ENCODE measurements around the gene DLG1.

Gene DLG1

GRCh38 chr3:197031315-197032285, 266.8 kb downstream of the DLG1 start:
- Histone ChIP-seq H3K9ac (ENCODE audit: insufficient read length, low read depth) (no peak overlapping the region), H3K4me3 (ENCODE audit: insufficient read length, low read depth) (no peak overlapping the region), H3K4me1 (ENCODE audit: insufficient read depth, insufficient read length) (peaks cover 13% of the 10 kb centered on the region), H3K9me3 (ENCODE audit: insufficient read depth, low read length) (no peaks in the 10 kb centered on the region), H3K36me3 (ENCODE audit: insufficient read depth, insufficient read length, low read length) (peaks cover 17% of the 10 kb centered on the region), H3K27me3 (ENCODE audit: insufficient read depth, insufficient read length) (peaks cover 4% of the 10 kb centered on the region)
- DNase-seq (ENCODE audit: low read depth, low spot score): no peak
- TF ChIP-seq YY1 (IDR thresholded peaks at IDR 0.05; ENCODE audit: insufficient read depth, insufficient read length) (no peak), ZNF274 (IDR thresholded peaks at IDR 0.05; ENCODE audit: low read depth, low read length) (no peak), SUZ12 (IDR thresholded peaks at IDR 0.05; ENCODE audit: extremely low read depth, insufficient read depth, insufficient read length) (no peak)

- no peaks in the 10 kb centered on the region for H3K9me3 ChIP-seq (ENCODE audit: insufficient read depth, low read length)
- no peak overlapping the region for H3K4me3 ChIP-seq (ENCODE audit: insufficient read length, low read depth)
- H3K4me1 ChIP-seq (ENCODE audit: insufficient read depth, insufficient read length): peaks cover 13% of the 10 kb centered on the region
Measured at GRCh38 chr3:197030379-197031314, 267.8 kb downstream of the DLG1 start.

GRCh38 chr3:197029511-197030167, 268.8 kb downstream of the DLG1 start, which contains the start of gene MELTF:
TSS of gene MELTF (minus strand) at chr3:197029817. CDS start at chr3:197029702, 115 bp downstream.
- DNase-seq (ENCODE audit: low read depth, low spot score): peak; percentile 35
- H3K4me1 ChIP-seq (ENCODE audit: insufficient read depth, insufficient read length): peaks cover 13% of the 10 kb centered on the region
- no peaks in the 10 kb centered on the region for H3K9me3 ChIP-seq (ENCODE audit: insufficient read depth, low read length)
- H3K27me3 ChIP-seq (ENCODE audit: insufficient read depth, insufficient read length): peaks cover 4% of the 10 kb centered on the region
- peaks cover 37% of the 10 kb centered on the region for H3K36me3 ChIP-seq (ENCODE audit: insufficient read depth, insufficient read length, low read length)
- peak within 1 kb of the TSS; percentile 55 for H3K4me3 ChIP-seq (ENCODE audit: insufficient read length, low read depth)
- TF ChIP-seq SUZ12 (IDR thresholded peaks at IDR 0.05; ENCODE audit: extremely low read depth, insufficient read depth, insufficient read length): no peak
- TF ChIP-seq ZNF274 (IDR thresholded peaks at IDR 0.05; ENCODE audit: low read depth, low read length): no peak
- no peak for TF ChIP-seq YY1 (IDR thresholded peaks at IDR 0.05; ENCODE audit: insufficient read depth, insufficient read length)
- H3K9ac ChIP-seq (ENCODE audit: insufficient read length, low read depth): peak within 1 kb of the TSS; percentile 88

More at GRCh38 chr3:197030379-197031314, 267.8 kb downstream of the DLG1 start:
- DNase-seq (ENCODE audit: low read depth, low spot score): no peak
- TF ChIP-seq YY1 (IDR thresholded peaks at IDR 0.05; ENCODE audit: insufficient read depth, insufficient read length) (no peak), ZNF274 (IDR thresholded peaks at IDR 0.05; ENCODE audit: low read depth, low read length) (no peak), SUZ12 (IDR thresholded peaks at IDR 0.05; ENCODE audit: extremely low read depth, insufficient read depth, insufficient read length) (no peak)
- Histone ChIP-seq H3K36me3 (ENCODE audit: insufficient read depth, insufficient read length, low read length) (peaks cover 27% of the 10 kb centered on the region), H3K27me3 (ENCODE audit: insufficient read depth, insufficient read length) (peaks cover 4% of the 10 kb centered on the region), H3K9ac (ENCODE audit: insufficient read length, low read depth) (no peak overlapping the region)

GRCh38 chr3:197028728-197029510, 269.5 kb downstream of the DLG1 start:
- peaks cover 43% of the 10 kb centered on the region for H3K36me3 ChIP-seq (ENCODE audit: insufficient read depth, insufficient read length, low read length)
- peaks cover 4% of the 10 kb centered on the region for H3K27me3 ChIP-seq (ENCODE audit: insufficient read depth, insufficient read length)
- H3K4me1 ChIP-seq (ENCODE audit: insufficient read depth, insufficient read length): peaks cover 13% of the 10 kb centered on the region
- peak overlapping the region; percentile 88 for H3K9ac ChIP-seq (ENCODE audit: insufficient read length, low read depth)
- H3K9me3 ChIP-seq (ENCODE audit: insufficient read depth, low read length): no peaks in the 10 kb centered on the region
- DNase-seq (ENCODE audit: low read depth, low spot score): no peak
- no peak for TF ChIP-seq ZNF274 (IDR thresholded peaks at IDR 0.05; ENCODE audit: low read depth, low read length)
- no peak for TF ChIP-seq YY1 (IDR thresholded peaks at IDR 0.05; ENCODE audit: insufficient read depth, insufficient read length)
- no peak for TF ChIP-seq SUZ12 (IDR thresholded peaks at IDR 0.05; ENCODE audit: extremely low read depth, insufficient read depth, insufficient read length)
- peak overlapping the region; percentile 55 for H3K4me3 ChIP-seq (ENCODE audit: insufficient read length, low read depth)

- DNase-seq (ENCODE audit: low read depth, low spot score): no peak
- TF ChIP-seq YY1 (IDR thresholded peaks at IDR 0.05; ENCODE audit: insufficient read depth, insufficient read length) (no peak), SUZ12 (IDR thresholded peaks at IDR 0.05; ENCODE audit: extremely low read depth, insufficient read depth, insufficient read length) (no peak)
- Histone ChIP-seq H3K4me3 (ENCODE audit: insufficient read length, low read depth) (peak overlapping the region; percentile 55), H3K9me3 (ENCODE audit: insufficient read depth, low read length) (no peaks in the 10 kb centered on the region), H3K9ac (ENCODE audit: insufficient read length, low read depth) (peak overlapping the region; percentile 88), H3K27me3 (ENCODE audit: insufficient read depth, insufficient read length) (peaks cover 4% of the 10 kb centered on the region), H3K4me1 (ENCODE audit: insufficient read depth, insufficient read length) (peaks cover 13% of the 10 kb centered on the region), H3K36me3 (ENCODE audit: insufficient read depth, insufficient read length, low read length) (peaks cover 50% of the 10 kb centered on the region)
Measured at GRCh38 chr3:197027896-197028727, 270.3 kb downstream of the DLG1 start.
